ENCODE measurements around the gene FGF6.

FGF6 gene

GRCh38 chr12:4424422-4424821 lies 21.2 kb downstream of the FGF6 start:
- Histone ChIP-seq H3K27ac (replicated peaks; ENCODE audit: low read length) (no peak overlapping the region), H4K91ac (ENCODE audit: low read depth, low read length, poor library complexity) (no peak overlapping the region), H2BK120ac (ENCODE audit: low read depth, low read length) (no peak overlapping the region), H3K27me3 (ENCODE audit: control insufficient read depth in 3 of 3, insufficient read depth in 3 of 3, low read depth in 1 of 3, low read length in 3 of 3) (no peaks in the 10 kb centered on the region), H3K9ac (ENCODE audit: low read depth, low read length, poor library complexity) (no peak overlapping the region), H2AFZ (ENCODE audit: low read length) (no peak overlapping the region), H3K79me1 (ENCODE audit: low read depth, low read length) (no peaks in the 10 kb centered on the region), H3K23ac (ENCODE audit: low read depth, low read length, poor library complexity) (no peak overlapping the region), H2AK5ac (ENCODE audit: low read depth, low read length) (no peak overlapping the region), H3K4ac (ENCODE audit: low read length) (no peak overlapping the region), H3K4me2 (ENCODE audit: insufficient read depth, low read length, poor library complexity, severe bottlenecking) (no peak overlapping the region), H3K36me3 (replicated peaks in 1 of 2; ENCODE audit: control insufficient read depth in 2 of 2, insufficient read depth in 2 of 2, low read length in 2 of 2) (no peaks in the 10 kb centered on the region), H3K14ac (ENCODE audit: low read length) (no peak overlapping the region), H3K4me1 (ENCODE audit: control insufficient read depth in 2 of 2, insufficient read depth in 1 of 2, low read depth in 1 of 2, low read length in 2 of 2) (peaks cover 0 to 2% of the 10 kb centered on the region in 2 donors), H2BK5ac (ENCODE audit: low read length) (no peak overlapping the region), H3K9me3 (replicated peaks in 1 of 2; ENCODE audit: control insufficient read depth in 2 of 2, insufficient read depth in 1 of 2, low read depth in 1 of 2, low read length in 2 of 2) (no peaks in the 10 kb centered on the region), H2BK15ac (ENCODE audit: low read length) (no peak overlapping the region), H3K4me3 (ENCODE audit: low read length in 2 of 2) (no peak overlapping the region), H2BK12ac (ENCODE audit: low read length) (no peak overlapping the region), H4K8ac (ENCODE audit: low read depth, low read length) (no peak overlapping the region), H3K18ac (ENCODE audit: low read length) (peak overlapping the region; percentile 71)
- DNase-seq (ENCODE audit: low spot score), result no peak
- no CpG with 5 or more reads among the region's 6 CpGs for WGBS, 2 donors (ENCODE audit: extremely low coverage in 2 of 2, insufficient read length in 2 of 2, insufficient replicate concordance in 1 of 2)

DNA sequence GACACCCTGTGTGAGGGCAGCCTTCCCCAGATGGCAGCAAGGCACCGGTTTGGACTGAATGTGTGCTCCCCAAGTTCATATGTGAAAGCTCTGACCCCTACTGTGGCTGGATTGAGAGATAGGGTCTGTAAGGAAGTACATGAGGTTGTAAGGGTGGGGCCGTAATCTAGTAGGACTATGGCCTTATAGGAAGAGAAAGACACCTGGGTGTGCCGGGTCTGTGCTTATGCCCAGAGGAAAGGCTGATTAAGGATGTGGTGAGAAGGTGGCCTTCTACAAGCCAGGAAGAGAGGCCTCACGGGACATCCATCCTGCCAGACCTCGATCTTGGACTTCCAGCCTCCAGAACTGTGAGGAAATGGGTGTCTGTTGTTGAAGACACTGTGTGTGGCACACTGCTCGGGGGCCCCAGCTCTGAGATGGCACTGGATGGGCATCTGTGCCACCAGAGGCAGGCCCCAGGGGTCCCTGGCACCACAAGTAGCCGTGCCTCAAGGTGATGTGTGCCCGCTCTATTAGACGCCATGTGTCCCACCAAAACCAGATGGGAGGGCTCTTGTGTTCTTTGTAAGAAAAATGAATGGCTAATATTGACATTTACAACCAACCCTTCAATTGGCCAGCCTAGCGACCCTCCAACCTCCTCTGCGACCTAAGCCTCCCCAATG lies 22.0 kb downstream of the FGF6 start:
- Histone ChIP-seq H2BK15ac (ENCODE audit: low read length) (no peak overlapping the region), H3K27me3 (ENCODE audit: control insufficient read depth in 3 of 3, insufficient read depth in 3 of 3, low read depth in 1 of 3, low read length in 3 of 3) (no peaks in the 10 kb centered on the region), H3K14ac (ENCODE audit: low read length) (peak overlapping the region; percentile 27), H3K23ac (ENCODE audit: low read depth, low read length, poor library complexity) (no peak overlapping the region), H3K9me3 (replicated peaks in 1 of 2; ENCODE audit: control insufficient read depth in 2 of 2, insufficient read depth in 1 of 2, low read depth in 1 of 2, low read length in 2 of 2) (no peaks in the 10 kb centered on the region), H2BK120ac (ENCODE audit: low read depth, low read length) (no peak overlapping the region), H3K4me3 (ENCODE audit: low read length in 2 of 2) (no peak overlapping the region), H3K4me1 (ENCODE audit: control insufficient read depth in 2 of 2, insufficient read depth in 1 of 2, low read depth in 1 of 2, low read length in 2 of 2) (peaks cover 0 to 2% of the 10 kb centered on the region in 2 donors), H2AK5ac (ENCODE audit: low read depth, low read length) (peak overlapping the region; percentile 6), H4K91ac (ENCODE audit: low read depth, low read length, poor library complexity) (no peak overlapping the region), H4K8ac (ENCODE audit: low read depth, low read length) (no peak overlapping the region), H3K27ac (replicated peaks; ENCODE audit: low read length) (no peak overlapping the region), H3K4me2 (ENCODE audit: insufficient read depth, low read length, poor library complexity, severe bottlenecking) (no peak overlapping the region), H3K36me3 (replicated peaks in 1 of 2; ENCODE audit: control insufficient read depth in 2 of 2, insufficient read depth in 2 of 2, low read length in 2 of 2) (no peaks in the 10 kb centered on the region), H3K4ac (ENCODE audit: low read length) (no peak overlapping the region), H3K18ac (ENCODE audit: low read length) (no peak overlapping the region), H2BK12ac (ENCODE audit: low read length) (no peak overlapping the region), H2AFZ (ENCODE audit: low read length) (no peak overlapping the region), H3K79me1 (ENCODE audit: low read depth, low read length) (no peaks in the 10 kb centered on the region), H2BK5ac (ENCODE audit: low read length) (no peak overlapping the region), H3K9ac (ENCODE audit: low read depth, low read length, poor library complexity) (no peak overlapping the region)
- no CpG with 5 or more reads among the region's 11 CpGs for WGBS, 2 donors (ENCODE audit: extremely low coverage in 2 of 2, insufficient read length in 2 of 2, insufficient replicate concordance in 1 of 2)
- DNase-seq (ENCODE audit: low spot score), result no peak

DNA sequence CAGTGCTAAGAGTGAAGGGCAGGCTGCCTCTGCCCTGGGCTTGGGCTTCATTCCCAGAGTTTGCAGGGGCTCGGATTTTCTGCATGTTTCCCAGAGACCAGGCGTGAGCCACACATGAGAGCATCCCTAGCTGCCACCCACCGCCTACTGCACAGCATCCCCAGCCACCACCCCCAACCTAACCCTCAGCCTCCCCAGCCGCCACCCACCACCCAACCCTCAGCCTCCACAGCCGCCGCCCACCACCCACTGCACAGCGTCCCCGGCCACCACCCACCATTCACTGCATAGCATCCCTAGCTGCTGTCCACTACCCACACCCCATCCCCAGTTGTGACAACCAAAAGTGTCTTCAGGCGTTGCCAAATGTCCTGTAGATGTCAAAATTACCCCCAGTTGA lies 22.6 kb downstream of the FGF6 start:
- no peaks in the 10 kb centered on the region for H3K79me1 ChIP-seq (ENCODE audit: low read depth, low read length)
- H2BK120ac ChIP-seq (ENCODE audit: low read depth, low read length), result no peak overlapping the region
- H3K23ac ChIP-seq (ENCODE audit: low read depth, low read length, poor library complexity), result peak overlapping the region; percentile 25
- no peak overlapping the region for H3K14ac ChIP-seq (ENCODE audit: low read length)
- H2BK15ac ChIP-seq (ENCODE audit: low read length), result no peak overlapping the region
- H3K27me3 ChIP-seq (ENCODE audit: control insufficient read depth in 3 of 3, insufficient read depth in 3 of 3, low read depth in 1 of 3, low read length in 3 of 3), result no peaks in the 10 kb centered on the region
- H3K27ac ChIP-seq (replicated peaks; ENCODE audit: low read length), result no peak overlapping the region
- H3K9ac ChIP-seq (ENCODE audit: low read depth, low read length, poor library complexity), result no peak overlapping the region
- no peak overlapping the region for H2AFZ ChIP-seq (ENCODE audit: low read length)
- no peak overlapping the region for H2BK12ac ChIP-seq (ENCODE audit: low read length)
- no peak overlapping the region for H3K18ac ChIP-seq (ENCODE audit: low read length)
- WGBS, 2 donors (ENCODE audit: extremely low coverage in 2 of 2, insufficient read length in 2 of 2, insufficient replicate concordance in 1 of 2), result no CpG with 5 or more reads among the region's 9 CpGs
- H3K4me3 ChIP-seq (ENCODE audit: low read length in 2 of 2), result no peak overlapping the region
- DNase-seq (ENCODE audit: low spot score), result no peak
- H2BK5ac ChIP-seq (ENCODE audit: low read length), result no peak overlapping the region
- H2AK5ac ChIP-seq (ENCODE audit: low read depth, low read length), result peak overlapping the region; percentile 49
- no peak overlapping the region for H4K91ac ChIP-seq (ENCODE audit: low read depth, low read length, poor library complexity)
- H3K4me1 ChIP-seq (ENCODE audit: control insufficient read depth in 2 of 2, insufficient read depth in 1 of 2, low read depth in 1 of 2, low read length in 2 of 2), result peaks cover 0 to 2% of the 10 kb centered on the region in 2 donors
- no peak overlapping the region for H3K4ac ChIP-seq (ENCODE audit: low read length)
- H3K4me2 ChIP-seq (ENCODE audit: insufficient read depth, low read length, poor library complexity, severe bottlenecking), result no peak overlapping the region
- H3K9me3 ChIP-seq (replicated peaks in 1 of 2; ENCODE audit: control insufficient read depth in 2 of 2, insufficient read depth in 1 of 2, low read depth in 1 of 2, low read length in 2 of 2), result no peaks in the 10 kb centered on the region
- H4K8ac ChIP-seq (ENCODE audit: low read depth, low read length), result no peak overlapping the region
- H3K36me3 ChIP-seq (replicated peaks in 1 of 2; ENCODE audit: control insufficient read depth in 2 of 2, insufficient read depth in 2 of 2, low read length in 2 of 2), result no peaks in the 10 kb centered on the region

DNA sequence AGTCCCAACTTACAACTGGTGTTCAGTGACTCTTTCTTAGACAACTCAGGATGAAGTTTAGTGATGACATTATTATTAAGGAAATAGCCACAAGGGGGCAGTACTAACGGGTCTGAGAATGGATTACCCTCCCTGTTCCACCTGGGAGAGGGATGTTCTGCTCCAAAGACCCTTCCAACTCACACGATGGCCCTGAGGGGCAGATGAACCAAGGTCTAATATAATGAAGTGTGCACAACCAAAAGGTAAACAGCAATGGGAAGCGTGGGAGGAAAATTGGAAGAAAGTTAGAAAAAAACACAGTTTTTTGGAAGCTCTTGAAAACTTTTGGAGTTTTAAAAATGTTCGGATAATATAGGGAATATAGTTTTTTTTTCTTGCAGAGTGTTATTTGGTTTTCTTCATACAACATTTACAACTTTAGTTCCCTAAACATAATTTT lies 24.0 kb downstream of the FGF6 start:
- Histone ChIP-seq H3K23ac (ENCODE audit: low read depth, low read length, poor library complexity) (no peak overlapping the region), H3K4ac (ENCODE audit: low read length) (no peak overlapping the region), H3K18ac (ENCODE audit: low read length) (no peak overlapping the region), H3K27me3 (ENCODE audit: control insufficient read depth in 3 of 3, insufficient read depth in 3 of 3, low read depth in 1 of 3, low read length in 3 of 3) (peaks cover 0 to 2% (median 0%) of the 10 kb centered on the region in 3 experiments), H3K4me1 (ENCODE audit: control insufficient read depth in 2 of 2, insufficient read depth in 1 of 2, low read depth in 1 of 2, low read length in 2 of 2) (peaks cover 2 to 8% of the 10 kb centered on the region in 2 donors), H2AK5ac (ENCODE audit: low read depth, low read length) (no peak overlapping the region), H3K79me1 (ENCODE audit: low read depth, low read length) (no peaks in the 10 kb centered on the region), H2AFZ (ENCODE audit: low read length) (no peak overlapping the region), H2BK120ac (ENCODE audit: low read depth, low read length) (no peak overlapping the region), H2BK12ac (ENCODE audit: low read length) (no peak overlapping the region), H3K9me3 (replicated peaks in 1 of 2; ENCODE audit: control insufficient read depth in 2 of 2, insufficient read depth in 1 of 2, low read depth in 1 of 2, low read length in 2 of 2) (no peaks in the 10 kb centered on the region), H4K91ac (ENCODE audit: low read depth, low read length, poor library complexity) (no peak overlapping the region), H3K27ac (replicated peaks; ENCODE audit: low read length) (no peak overlapping the region), H3K9ac (ENCODE audit: low read depth, low read length, poor library complexity) (no peak overlapping the region), H4K8ac (ENCODE audit: low read depth, low read length) (no peak overlapping the region), H3K14ac (ENCODE audit: low read length) (no peak overlapping the region), H3K4me3 (ENCODE audit: low read length in 2 of 2) (no peak overlapping the region), H3K4me2 (ENCODE audit: insufficient read depth, low read length, poor library complexity, severe bottlenecking) (no peak overlapping the region), H2BK5ac (ENCODE audit: low read length) (no peak overlapping the region), H2BK15ac (ENCODE audit: low read length) (no peak overlapping the region), H3K36me3 (replicated peaks in 1 of 2; ENCODE audit: control insufficient read depth in 2 of 2, insufficient read depth in 2 of 2, low read length in 2 of 2) (no peaks in the 10 kb centered on the region)
- 100% methylated on average over 1 of the region's 4 CpGs; no CpG with 5 or more reads in 1 of the 2 donors for WGBS, 2 donors (ENCODE audit: extremely low coverage in 2 of 2, insufficient read length in 2 of 2, insufficient replicate concordance in 1 of 2)
- peak; percentile 55 for DNase-seq (ENCODE audit: low spot score)

Data from neuronal stem cell (in vitro differentiated cells).